Osteoblast (primary cell): Measurements from ENCODE around the gene RBBP8. TPM values are rescaled to one million over a fixed set of nuclear protein-coding genes. Genes with fewer than 3 reads are reported as not detected.

Experiments
- DNase-seq: peaks from one replicate; pipeline ENCODE4 v3.0.0; 2011; ENCODE audit warnings: low spot score, mixed read lengths; ENCODE audit not compliant: insufficient read length; ENCODE audit errors: missing footprints
- H2AFZ ChIP-seq: 2 replicates; pipeline ENCODE4 v1.6.0; 2011; ENCODE audit warnings: mild to moderate bottlenecking, low read length
- H3K27ac ChIP-seq: 2 replicates; pipeline ENCODE4 v1.5.1; 2011; ENCODE audit warnings: mild to moderate bottlenecking, low read depth, low read length, moderate library complexity
- H3K27me3 ChIP-seq: 2 replicates; pipeline ENCODE4 v1.6.0; 2012; ENCODE audit warnings: mild to moderate bottlenecking, control low read depth, inconsistent platforms, low read length, moderate library complexity; ENCODE audit not compliant: insufficient read depth
- H3K36me3 ChIP-seq: 2 replicates; pipeline ENCODE4 v1.5.1; 2011; ENCODE audit warnings: mild to moderate bottlenecking, low read length, control low read depth, moderate library complexity; ENCODE audit not compliant: insufficient read depth
- H3K4me1 ChIP-seq: 2 replicates; pipeline ENCODE4 v1.5.1; 2011; ENCODE audit warnings: mild to moderate bottlenecking, low read length, control low read depth, moderate library complexity; ENCODE audit not compliant: insufficient read depth
- H3K4me2 ChIP-seq: 2 replicates; pipeline ENCODE4 v1.6.0; 2011; ENCODE audit warnings: mild to moderate bottlenecking, low read length; ENCODE audit not compliant: insufficient read depth
- H3K4me3 ChIP-seq: fragments of 200-600 bp; sonication (generic); 3 replicates; pipeline ENCODE4 v1.5.1; 2012; ENCODE audit warnings: mild to moderate bottlenecking, low read length, inconsistent platforms; ENCODE audit not compliant: insufficient read depth
- H3K79me2 ChIP-seq: 2 replicates; pipeline ENCODE4 v1.6.0; 2012; ENCODE audit warnings: mild to moderate bottlenecking, low read length, control low read depth, inconsistent platforms; ENCODE audit not compliant: insufficient read depth
- H3K9me3 ChIP-seq: 2 replicates; pipeline ENCODE4 v1.5.1; 2011; ENCODE audit warnings: low read depth, low read length, control low read depth
- H4K20me1 ChIP-seq: 2 replicates; pipeline ENCODE4 v1.6.0; 2012; ENCODE audit warnings: mild to moderate bottlenecking, low read length, control low read depth; ENCODE audit not compliant: insufficient read depth
- CTCF ChIP-seq: IDR thresholded peaks from 2 replicates; pipeline ENCODE4 v1.5.1; 2011; ENCODE audit warnings: mild to moderate bottlenecking, low read depth, low read length, moderate library complexity; ENCODE audit errors: extremely low read depth
- total RNA-seq: library from RNA; depleted of rRNA; stranded (reverse); fragments of >200 nt; gene quantifications from 2 replicates; pipeline ENCODE4 v1.2.3, GENCODE V29; 2012

The RBBP8 gene
- total RNA-seq, 1 donor = 40.2 TPM

GRCh38 chr18:23059541-23060465 lies 126.7 kb downstream of the RBBP8 start:
- peak overlapping the region; percentile 34 for H2AFZ ChIP-seq
- DNase-seq = peak; percentile 39
- peaks cover 23% of the 10 kb centered on the region for H3K4me1 ChIP-seq
- no peaks in the 10 kb centered on the region for H3K36me3 ChIP-seq
- H3K79me2 ChIP-seq = no peaks in the 10 kb centered on the region
- H3K4me2 ChIP-seq = no peak overlapping the region
- no peak overlapping the region for H3K4me3 ChIP-seq
- H4K20me1 ChIP-seq = no peaks in the 10 kb centered on the region
- H3K27ac ChIP-seq = peak overlapping the region; percentile 8
- H3K27me3 ChIP-seq = no peaks in the 10 kb centered on the region
- H3K9me3 ChIP-seq = no peaks in the 10 kb centered on the region
- no peak for TF ChIP-seq CTCF

- no peak for TF ChIP-seq CTCF
- H3K36me3 ChIP-seq = no peaks in the 10 kb centered on the region
- no peak overlapping the region for H3K27ac ChIP-seq
Measured at GRCh38 chr18:23062011-23062410, 128.9 kb downstream of the RBBP8 start.

GRCh38 chr18:23063502-23063901 lies 130.4 kb downstream of the RBBP8 start:
- H3K4me3 ChIP-seq = no peak overlapping the region
- H3K36me3 ChIP-seq = no peaks in the 10 kb centered on the region
- no peak overlapping the region for H2AFZ ChIP-seq
- H3K9me3 ChIP-seq = no peaks in the 10 kb centered on the region
- H3K27me3 ChIP-seq = no peaks in the 10 kb centered on the region
- peaks cover 13% of the 10 kb centered on the region for H3K4me1 ChIP-seq
- TF ChIP-seq CTCF = no peak
- no peak overlapping the region for H3K4me2 ChIP-seq
- H3K27ac ChIP-seq = no peak overlapping the region
- H3K79me2 ChIP-seq = no peaks in the 10 kb centered on the region
- DNase-seq = no peak
- H4K20me1 ChIP-seq = no peaks in the 10 kb centered on the region

More at GRCh38 chr18:23062011-23062410, 128.9 kb downstream of the RBBP8 start:
- Histone ChIP-seq H3K9me3 (no peaks in the 10 kb centered on the region), H3K4me1 (peaks cover 23% of the 10 kb centered on the region), H3K4me2 (no peak overlapping the region), H2AFZ (no peak overlapping the region), H3K4me3 (no peak overlapping the region), H3K79me2 (no peaks in the 10 kb centered on the region), H3K27me3 (no peaks in the 10 kb centered on the region), H4K20me1 (no peaks in the 10 kb centered on the region)
- DNase-seq = no peak

- Histone ChIP-seq H3K4me1 (no peaks in the 10 kb centered on the region), H2AFZ (no peak overlapping the region), H3K9me3 (no peaks in the 10 kb centered on the region), H3K27me3 (no peaks in the 10 kb centered on the region), H3K79me2 (no peaks in the 10 kb centered on the region), H3K27ac (no peak overlapping the region), H3K4me2 (no peak overlapping the region), H4K20me1 (no peaks in the 10 kb centered on the region), H3K36me3 (no peaks in the 10 kb centered on the region), H3K4me3 (no peak overlapping the region)
- DNase-seq = no peak
- TF ChIP-seq CTCF = no peak
Measured at GRCh38 chr18:23065234-23065806, 132.2 kb downstream of the RBBP8 start.
